Parathyroid adenoma (tissue), 2 donors: Measurements from ENCODE around the gene NECTIN1.

ENCODE experiments used
- H2AFZ ChIP-seq: fragments of 300-600 bp; sonication (generic); one replicate; pipeline ENCODE4 v1.7.0; 2017; ENCODE audit warnings: antibody characterized with exemption, mild to moderate bottlenecking
- H3K27ac ChIP-seq: fragments of 300-600 bp; sonication (generic); one replicate; pipeline ENCODE4 v1.7.0; 2017
- H3K27me3 ChIP-seq: fragments of 300-600 bp; sonication (generic); one replicate; pipeline ENCODE4 v1.7.0; 2017; ENCODE audit warnings: low read length; ENCODE audit not compliant: control insufficient read depth, insufficient read depth
- H3K36me3 ChIP-seq: fragments of 300-600 bp; sonication (generic); one replicate; pipeline ENCODE4 v1.7.0; 2017; ENCODE audit warnings: low read length; ENCODE audit not compliant: control insufficient read depth, insufficient read depth
- H3K4me1 ChIP-seq: fragments of 300-600 bp; sonication (generic); one replicate; pipeline ENCODE4 v1.7.0; 2017; ENCODE audit warnings: control low read depth
- H3K4me2 ChIP-seq: fragments of 300-600 bp; sonication (generic); one replicate; pipeline ENCODE4 v1.7.0; 2017; ENCODE audit warnings: low read length
- H3K4me3 ChIP-seq: fragments of 300-600 bp; sonication (generic); one replicate; pipeline ENCODE4 v1.7.0; 2017; ENCODE audit warnings: low read depth, low read length
- H3K79me2 ChIP-seq: fragments of 300-600 bp; sonication (generic); one replicate; pipeline ENCODE4 v1.7.0; 2017; ENCODE audit warnings: control low read depth
- H3K9ac ChIP-seq: fragments of 300-600 bp; sonication (generic); one replicate; pipeline ENCODE4 v1.7.0; 2017; ENCODE audit warnings: mild to moderate bottlenecking
- H3K9me3 ChIP-seq: fragments of 300-600 bp; sonication (generic); one replicate; pipeline ENCODE4 v1.7.0; 2017; ENCODE audit warnings: low read length; ENCODE audit not compliant: control insufficient read depth
- CTCF ChIP-seq: fragments of 300-600 bp; sonication (generic); IDR thresholded peaks from one replicate; pipeline ENCODE4 v1.7.0; 2017; ENCODE audit warnings: antibody characterized with exemption, mild to moderate bottlenecking
- donor health status: primary hyperparathyroidism.

The NECTIN1 gene

GRCh38 chr11:119752345-119752871, 23.4 kb upstream of the NECTIN1 start:
- H3K9ac ChIP-seq, result no peak overlapping the region
- no peak overlapping the region for H3K4me2 ChIP-seq
- H3K27ac ChIP-seq, result no peak overlapping the region
- H3K9me3 ChIP-seq, result no peaks in the 10 kb centered on the region
- TF ChIP-seq CTCF, result no peak
- H3K4me3 ChIP-seq, result no peak overlapping the region
- H2AFZ ChIP-seq, result no peak overlapping the region
- H3K27me3 ChIP-seq, result no peaks in the 10 kb centered on the region
- no peaks in the 10 kb centered on the region for H3K4me1 ChIP-seq
- no peaks in the 10 kb centered on the region for H3K79me2 ChIP-seq
- no peaks in the 10 kb centered on the region for H3K36me3 ChIP-seq

GRCh38 chr11:119750056-119750455, 21.1 kb upstream of the NECTIN1 start:
- no peaks in the 10 kb centered on the region for H3K4me1 ChIP-seq
- no peak overlapping the region for H3K9ac ChIP-seq
- H2AFZ ChIP-seq, result no peak overlapping the region
- TF ChIP-seq CTCF, result no peak
- H3K4me3 ChIP-seq, result no peak overlapping the region
- H3K9me3 ChIP-seq, result no peaks in the 10 kb centered on the region
- no peaks in the 10 kb centered on the region for H3K27me3 ChIP-seq
- H3K27ac ChIP-seq, result no peak overlapping the region
- no peaks in the 10 kb centered on the region for H3K79me2 ChIP-seq
- no peak overlapping the region for H3K4me2 ChIP-seq
- no peaks in the 10 kb centered on the region for H3K36me3 ChIP-seq

- H3K27me3 ChIP-seq, result no peaks in the 10 kb centered on the region
- no peak for TF ChIP-seq CTCF
Observed at GRCh38 chr11:119749006-119749565, 20.1 kb upstream of the NECTIN1 start.

GRCh38 chr11:119747868-119748660, 19.1 kb upstream of the NECTIN1 start:
- H3K36me3 ChIP-seq, result no peaks in the 10 kb centered on the region
- H3K4me3 ChIP-seq, result no peak overlapping the region
- no peak for TF ChIP-seq CTCF
- H3K4me1 ChIP-seq, result no peaks in the 10 kb centered on the region
- H3K79me2 ChIP-seq, result no peaks in the 10 kb centered on the region
- no peak overlapping the region for H2AFZ ChIP-seq
- H3K9ac ChIP-seq, result no peak overlapping the region
- H3K4me2 ChIP-seq, result no peak overlapping the region
- no peaks in the 10 kb centered on the region for H3K9me3 ChIP-seq
- no peaks in the 10 kb centered on the region for H3K27me3 ChIP-seq
- no peak overlapping the region for H3K27ac ChIP-seq

More at GRCh38 chr11:119749006-119749565, 20.1 kb upstream of the NECTIN1 start:
- no peak overlapping the region for H3K27ac ChIP-seq
- no peak overlapping the region for H2AFZ ChIP-seq
- H3K4me2 ChIP-seq, result no peak overlapping the region
- no peaks in the 10 kb centered on the region for H3K9me3 ChIP-seq
- H3K4me3 ChIP-seq, result no peak overlapping the region
- H3K36me3 ChIP-seq, result no peaks in the 10 kb centered on the region
- no peaks in the 10 kb centered on the region for H3K79me2 ChIP-seq
- H3K4me1 ChIP-seq, result no peaks in the 10 kb centered on the region
- no peak overlapping the region for H3K9ac ChIP-seq
